IPS-11a (cell line): ENCODE results near the gene BTG4.

Experiments
- H3K4me3 ChIP-seq: one replicate; pipeline ENCODE4 v1.5.1; 2013; ENCODE audit warnings: low read depth, low read length, control low read depth

Gene BTG4

GRCh38 chr11:111512296-111513239, at the start of gene BTG4:
TSS of gene BTG4 (minus strand) at chr11:111512386. CDS start at chr11:111498776, 13,610 bp downstream.
- H3K4me3 ChIP-seq = peak within 1 kb of the TSS; percentile 50

DNA sequence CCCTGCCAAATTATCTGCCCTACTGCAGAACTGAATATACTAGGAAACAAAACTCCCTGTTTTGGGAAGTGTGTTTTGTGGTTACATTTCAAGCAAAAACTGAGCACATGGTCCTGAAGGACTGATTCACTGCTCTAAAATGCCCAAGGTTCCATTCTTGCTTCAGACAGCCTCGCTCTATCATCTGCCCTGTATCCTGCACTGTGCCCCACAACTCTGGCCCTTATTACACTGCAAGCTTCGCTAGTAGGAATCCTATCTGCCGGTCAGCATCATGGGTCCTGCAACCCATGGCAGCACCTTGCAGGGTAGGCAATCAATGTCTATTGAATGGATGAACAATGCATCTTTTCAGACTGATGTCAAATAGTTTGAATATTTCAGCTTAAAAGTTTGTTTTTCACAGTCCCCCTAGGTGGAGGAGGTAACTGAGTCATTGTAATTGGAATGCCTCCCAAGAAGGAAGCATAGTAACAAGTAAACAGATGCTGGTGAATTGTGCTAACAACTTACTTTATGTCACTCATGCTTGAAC, 49.7 kb upstream of the BTG4 start:
- no peak overlapping the region for H3K4me3 ChIP-seq

DNA sequence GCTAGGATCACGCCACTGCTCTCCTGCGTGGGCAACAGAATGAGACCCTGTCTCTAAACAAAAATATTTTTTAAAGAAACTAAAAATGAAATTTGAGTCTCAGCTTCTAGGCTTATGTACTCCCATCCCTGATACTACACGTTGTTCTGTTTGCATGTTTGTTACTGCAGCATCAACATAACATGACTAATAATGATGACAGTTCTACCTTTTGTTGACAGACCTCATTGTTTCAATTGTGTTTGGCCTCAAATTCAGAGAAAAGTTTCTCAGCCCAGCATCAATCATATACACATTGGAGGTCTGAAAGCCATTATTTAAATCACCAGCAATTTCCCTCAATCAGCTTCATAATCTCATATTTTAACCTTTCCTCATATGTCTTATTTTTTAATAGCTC, 49.1 kb upstream of the BTG4 start:
- no peak overlapping the region for H3K4me3 ChIP-seq

GRCh38 chr11:111560800-111561199, 48.6 kb upstream of the BTG4 start:
- no peak overlapping the region for H3K4me3 ChIP-seq

GRCh38 chr11:111559800-111560464, 47.7 kb upstream of the BTG4 start:
- no peak overlapping the region for H3K4me3 ChIP-seq

DNA sequence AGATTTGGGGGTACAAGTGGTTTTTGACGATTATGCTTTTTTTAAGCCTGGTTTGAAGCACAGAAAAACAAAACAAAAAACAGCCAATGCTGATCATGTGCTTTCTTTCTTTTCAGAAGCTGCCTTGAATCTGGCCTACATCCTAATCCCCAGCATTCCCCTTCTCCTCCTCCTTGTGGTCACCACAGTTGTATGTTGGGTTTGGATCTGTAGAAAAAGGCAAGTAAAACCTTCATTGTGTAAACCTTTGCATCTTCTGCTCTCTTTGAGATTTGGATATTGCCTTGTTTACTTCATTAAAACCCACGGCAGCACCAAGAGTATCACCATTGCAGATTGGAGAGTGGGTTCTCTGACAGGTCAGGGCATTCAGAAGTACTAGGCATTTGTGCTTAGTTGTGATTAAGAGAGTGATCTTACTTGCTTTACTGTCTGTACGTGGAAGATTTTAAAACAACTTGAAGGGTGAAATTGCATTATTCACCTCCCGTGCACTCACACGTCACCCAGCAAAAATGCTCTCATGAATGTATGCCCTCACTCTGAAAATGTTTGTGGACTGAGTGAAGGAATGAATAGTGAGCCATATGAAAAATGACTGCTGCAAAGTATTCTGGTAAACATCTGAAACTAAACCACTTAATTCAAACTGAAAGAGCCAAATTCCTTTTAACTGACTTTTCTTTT, 45.4 kb upstream of the BTG4 start:
- H3K4me3 ChIP-seq = no peak overlapping the region

- H3K4me3 ChIP-seq = no peak overlapping the region
Measured at GRCh38 chr11:111555255-111555654, 43.1 kb upstream of the BTG4 start.

DNA sequence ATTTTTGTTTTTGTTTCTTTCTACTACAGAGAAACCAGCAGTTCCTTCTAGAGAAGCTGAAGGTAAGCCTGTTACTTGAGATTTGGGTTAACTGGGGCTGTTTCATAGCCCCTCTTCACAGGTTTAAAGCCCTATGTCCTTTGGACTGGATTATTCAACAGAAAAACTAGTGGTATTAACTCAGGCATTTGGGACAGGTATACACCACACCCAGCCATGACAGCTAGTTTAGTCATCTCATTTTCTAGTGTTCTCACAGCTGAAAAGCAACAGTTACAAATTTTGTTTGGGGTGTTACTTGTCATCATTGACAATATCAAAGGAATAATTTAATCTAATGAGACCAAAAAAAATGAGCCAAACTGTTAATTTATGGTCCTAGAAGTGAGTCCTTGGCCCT, 42.3 kb upstream of the BTG4 start:
- H3K4me3 ChIP-seq = no peak overlapping the region

DNA sequence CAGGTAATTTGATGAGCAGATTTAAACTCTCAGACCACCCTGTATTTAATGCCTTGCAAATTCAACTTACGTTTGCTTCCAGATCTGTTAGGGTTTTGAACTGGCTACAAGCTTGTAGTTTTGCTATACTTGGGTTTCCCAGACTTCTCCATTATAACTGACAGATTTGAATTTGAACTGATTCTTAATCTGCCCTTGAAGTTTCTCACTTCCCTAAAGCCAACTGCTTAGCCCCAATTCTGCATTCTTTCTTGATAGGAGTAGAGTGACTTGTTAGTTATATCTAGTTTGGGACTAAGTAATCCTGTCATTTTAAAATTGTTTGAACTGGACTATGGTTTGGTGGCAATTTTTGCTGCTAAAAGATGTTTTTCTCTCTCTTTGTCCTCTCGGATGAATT, 38.1 kb upstream of the BTG4 start:
- H3K4me3 ChIP-seq = no peak overlapping the region

- H3K4me3 ChIP-seq = no peak overlapping the region
Measured at GRCh38 chr11:111549869-111550203, 37.6 kb upstream of the BTG4 start.

- no peak overlapping the region for H3K4me3 ChIP-seq
Measured at GRCh38 chr11:111549196-111549868, 37.1 kb upstream of the BTG4 start.

GRCh38 chr11:111548525-111548924, 36.3 kb upstream of the BTG4 start:
- H3K4me3 ChIP-seq = no peak overlapping the region

DNA sequence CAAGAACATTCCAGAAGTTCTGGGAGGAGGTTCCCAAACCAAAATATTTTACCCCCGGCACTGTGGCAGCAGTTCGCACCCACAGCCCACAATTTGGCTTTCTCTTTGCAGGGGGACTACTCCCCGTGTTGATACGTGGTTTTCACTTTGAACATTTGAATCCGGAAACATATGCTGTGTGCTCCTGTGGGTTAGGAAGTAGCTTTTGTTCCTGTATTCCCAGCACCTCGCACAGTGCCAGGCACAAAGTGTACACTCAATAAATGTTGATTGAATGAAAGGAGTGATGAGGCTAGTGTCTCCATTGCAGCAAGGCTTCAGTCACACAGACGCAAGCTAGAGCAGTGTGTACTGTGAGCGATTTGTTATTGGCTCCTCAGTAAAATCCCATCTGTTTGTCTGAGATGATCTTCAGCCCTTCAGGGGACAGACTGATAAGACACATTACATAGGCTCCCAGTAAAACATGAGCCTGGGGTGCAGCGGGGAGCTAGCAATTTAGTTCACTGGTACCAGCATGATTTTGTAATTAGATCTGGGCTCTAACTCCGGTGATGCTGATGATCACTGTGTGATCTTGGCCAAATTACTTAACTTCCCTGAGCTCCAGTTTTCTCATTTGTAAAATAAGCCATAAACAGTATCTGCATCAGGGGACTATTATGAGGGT, 30.6 kb upstream of the BTG4 start:
- no peak overlapping the region for H3K4me3 ChIP-seq

- H3K4me3 ChIP-seq = peak overlapping the region; percentile 61
Measured at GRCh38 chr11:111541254-111542061, 29.3 kb upstream of the BTG4 start.

GRCh38 chr11:111540937-111541253, 28.7 kb upstream of the BTG4 start:
- H3K4me3 ChIP-seq = peak overlapping the region; percentile 61

DNA sequence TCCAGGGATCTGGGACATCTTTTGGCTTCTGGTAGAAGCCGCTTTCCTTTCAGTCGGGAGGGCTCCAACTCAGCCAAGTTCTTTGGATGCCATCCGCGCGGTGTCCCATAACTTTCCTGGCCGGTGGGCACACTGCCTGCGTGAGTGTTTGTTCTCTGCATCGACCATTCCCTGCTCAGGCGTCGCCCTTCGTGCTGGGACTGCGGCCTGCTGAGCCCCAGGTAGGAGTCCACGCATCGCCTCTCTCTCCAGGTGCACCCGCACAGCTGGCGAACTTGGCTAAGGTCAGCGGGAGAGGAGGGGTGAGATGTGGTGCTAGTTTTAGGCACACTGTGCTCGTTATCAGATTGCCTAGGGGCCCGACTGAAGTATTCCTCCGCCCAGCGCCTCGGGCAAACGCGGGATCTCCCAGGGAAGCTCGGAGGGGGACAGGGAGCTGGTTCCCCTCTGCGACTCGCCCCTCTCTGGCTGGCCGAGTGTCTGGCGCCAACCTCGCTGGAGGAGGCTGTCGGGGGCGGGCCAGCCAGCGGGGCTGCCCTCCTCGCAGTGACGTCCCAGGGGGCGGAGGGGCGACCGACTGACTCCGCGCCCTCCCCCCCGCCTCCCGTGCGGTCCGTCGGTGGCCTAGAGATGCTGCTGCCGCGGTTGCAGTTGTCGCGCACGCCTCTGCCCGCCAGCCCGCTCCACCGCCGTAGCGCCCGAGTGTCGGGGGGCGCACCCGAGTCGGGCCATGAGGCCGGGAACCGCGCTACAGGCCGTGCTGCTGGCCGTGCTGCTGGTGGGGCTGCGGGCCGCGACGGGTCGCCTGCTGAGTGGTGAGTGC, 28.1 kb upstream of the BTG4 start, which contains the start of gene LAYN:
Gene LAYN, plus strand, starts transcription at position 607 of the 823 bp plus-strand sequence. Its CDS starts 124 bp downstream, at position 731.
- peak within 1 kb of the TSS; percentile 61 for H3K4me3 ChIP-seq

DNA sequence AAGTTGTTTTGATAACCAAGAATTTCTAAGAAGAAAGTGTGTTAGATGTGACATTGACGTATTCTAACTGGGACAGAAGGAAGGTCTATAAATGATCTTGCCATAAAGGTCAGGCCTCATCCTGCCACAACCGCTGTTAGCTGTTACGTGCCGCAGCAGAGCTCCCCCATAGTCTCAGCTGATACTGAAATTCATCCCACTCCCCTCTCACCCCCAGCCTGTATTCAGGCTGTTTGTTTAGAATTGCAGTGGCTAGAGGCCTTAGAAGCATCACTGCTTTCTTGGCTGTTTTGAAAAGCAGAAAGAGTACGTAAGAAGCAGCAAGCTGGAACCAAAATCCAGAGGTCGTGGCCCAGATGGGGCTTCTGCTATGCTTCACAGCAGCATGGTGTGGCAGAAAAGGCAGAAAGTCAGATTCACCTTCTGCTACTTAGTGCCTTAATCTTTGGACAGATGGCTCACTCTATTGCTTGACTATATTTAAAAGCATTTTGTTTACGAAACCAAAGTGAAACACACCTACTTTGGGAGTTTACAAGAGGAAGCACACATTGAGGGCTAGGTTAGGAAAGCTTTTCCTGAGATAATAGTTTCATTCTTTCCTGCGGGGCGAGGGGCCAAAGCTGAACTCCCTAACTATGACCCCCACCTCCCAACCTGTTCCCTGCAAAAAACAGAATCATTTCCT, 27.4 kb upstream of the BTG4 start:
- H3K4me3 ChIP-seq = no peak overlapping the region
